SK-N-SH treated with all-trans-retinoic acid at 6 μM for 48 hours (cell line): ENCODE results near the gene FBN3.

ENCODE experiments used
- BACH2 ChIP-seq: fragments of 250-450 bp; sonication (Bioruptor Pico); IDR thresholded peaks from 2 replicates; pipeline ENCODE4 v1.9.0; 2021; ENCODE audit warnings: mild to moderate bottlenecking, borderline replicate concordance
- GLIS3 ChIP-seq: fragments of 250-450 bp; sonication (Bioruptor Pico); IDR thresholded peaks from 2 replicates; pipeline ENCODE4 v1.5.0; 2020; ENCODE audit warnings: mild to moderate bottlenecking, moderate library complexity
- TF ChIP-seq, protein P1 (sequence below): fragments of 250-450 bp; sonication (Bioruptor Pico); IDR thresholded peaks from 2 replicates; pipeline ENCODE4 v1.8.0; 2020; ENCODE audit warnings: mild to moderate bottlenecking, moderate library complexity, borderline replicate concordance

- TF ChIP-seq BACH2 (CRISPR knock-in tag) (no peak), GLIS3 (CRISPR knock-in tag) (no peak)
- TF ChIP-seq, protein P1, sequence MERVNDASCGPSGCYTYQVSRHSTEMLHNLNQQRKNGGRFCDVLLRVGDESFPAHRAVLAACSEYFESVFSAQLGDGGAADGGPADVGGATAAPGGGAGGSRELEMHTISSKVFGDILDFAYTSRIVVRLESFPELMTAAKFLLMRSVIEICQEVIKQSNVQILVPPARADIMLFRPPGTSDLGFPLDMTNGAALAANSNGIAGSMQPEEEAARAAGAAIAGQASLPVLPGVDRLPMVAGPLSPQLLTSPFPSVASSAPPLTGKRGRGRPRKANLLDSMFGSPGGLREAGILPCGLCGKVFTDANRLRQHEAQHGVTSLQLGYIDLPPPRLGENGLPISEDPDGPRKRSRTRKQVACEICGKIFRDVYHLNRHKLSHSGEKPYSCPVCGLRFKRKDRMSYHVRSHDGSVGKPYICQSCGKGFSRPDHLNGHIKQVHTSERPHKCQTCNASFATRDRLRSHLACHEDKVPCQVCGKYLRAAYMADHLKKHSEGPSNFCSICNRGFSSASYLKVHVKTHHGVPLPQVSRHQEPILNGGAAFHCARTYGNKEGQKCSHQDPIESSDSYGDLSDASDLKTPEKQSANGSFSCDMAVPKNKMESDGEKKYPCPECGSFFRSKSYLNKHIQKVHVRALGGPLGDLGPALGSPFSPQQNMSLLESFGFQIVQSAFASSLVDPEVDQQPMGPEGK: no peak
Measured at GRCh38 chr19:8081569-8082550, 67.5 kb downstream of the FBN3 start.
